ENCODE measurements around the gene BRK1.
A peak's percentile ranks its signal among the peaks of the same experiment; 100 is the strongest.
"Not testable (repeated sequence)": the region's sequence is repeated elsewhere in the genome, so short reads cannot be mapped to it uniquely, and the experiment has no call there.

The BRK1 gene

DNA sequence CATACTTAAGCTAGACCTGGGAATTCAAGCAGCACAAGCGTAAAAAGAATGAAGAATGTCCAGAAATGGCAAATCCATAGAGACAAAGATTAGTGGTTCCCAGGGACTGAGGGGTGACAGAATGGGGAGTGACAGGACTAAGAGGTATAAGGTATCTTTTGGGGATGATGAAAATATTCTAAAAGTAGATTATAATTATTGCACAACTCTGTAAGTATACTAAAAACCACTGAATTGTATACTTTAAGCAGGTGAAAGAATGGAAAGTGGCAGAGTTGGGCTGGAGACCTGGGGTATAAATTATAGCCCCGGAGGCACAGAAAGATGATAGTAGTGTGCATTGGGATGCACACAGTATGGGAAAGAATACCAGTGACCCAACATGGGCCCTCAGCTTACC is 5.6 kb downstream of the BRK1 start:
- Mint-ChIP-seq H3K27me3 (ENCODE audit: low read depth) (no peaks in the 10 kb centered on the region), H3K27ac (no peak overlapping the region), H3K4me1 (ENCODE audit: low read depth) (peaks cover 37% of the 10 kb centered on the region), H3K4me3 (no peak overlapping the region), H3K9me3 (no peaks in the 10 kb centered on the region), H3K36me3 (ENCODE audit: low read depth) (peaks cover 42% of the 10 kb centered on the region)

DNA sequence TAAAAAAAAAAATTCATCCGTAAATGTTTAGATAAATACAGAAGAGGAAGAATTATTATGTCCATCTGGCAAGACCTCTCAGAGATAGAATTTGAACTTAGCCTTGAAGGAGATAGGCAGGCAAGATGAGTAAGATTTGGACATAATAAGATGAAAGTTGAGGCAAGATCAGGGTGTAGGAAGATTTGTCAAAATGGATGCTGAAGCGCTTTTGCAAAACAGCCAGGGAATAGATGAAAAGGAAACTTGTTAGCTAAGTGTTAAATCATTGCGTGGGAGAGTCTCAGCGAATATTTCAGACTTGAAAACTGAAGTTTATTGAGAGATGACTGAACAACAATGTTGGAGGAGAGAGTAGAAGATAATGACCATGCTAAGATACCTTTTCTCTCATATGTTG is 7.2 kb downstream of the BRK1 start:
- Mint-ChIP-seq H3K36me3 (ENCODE audit: low read depth) (peaks cover 48% of the 10 kb centered on the region), H3K27me3 (ENCODE audit: low read depth) (no peaks in the 10 kb centered on the region), H3K27ac (peak overlapping the region; percentile 10), H3K4me3 (no peak overlapping the region), H3K9me3 (no peaks in the 10 kb centered on the region), H3K4me1 (ENCODE audit: low read depth) (peaks cover 28% of the 10 kb centered on the region)

DNA sequence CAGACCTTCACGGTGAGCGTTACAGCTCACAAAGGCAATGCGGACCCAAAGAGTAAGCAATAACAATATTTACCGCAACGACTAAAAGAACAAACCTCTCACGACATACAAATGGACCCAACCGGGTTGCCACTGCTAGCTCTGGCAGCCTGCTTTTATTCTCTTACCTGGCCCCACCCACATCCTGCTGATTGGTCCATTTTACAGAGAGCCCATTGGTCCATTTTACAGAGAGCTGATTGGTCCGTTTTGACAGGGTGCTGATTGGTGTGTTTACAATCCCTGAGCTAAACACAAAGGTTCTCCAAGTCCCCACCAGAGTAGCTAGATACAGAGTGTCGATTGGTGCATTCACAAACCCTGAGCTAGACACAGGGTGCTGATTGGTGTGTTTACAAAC is 20.4 kb downstream of the BRK1 start:
- H3K4me3 Mint-ChIP-seq; H3K27me3 Mint-ChIP-seq (ENCODE audit: low read depth); H3K27ac Mint-ChIP-seq; H3K36me3 Mint-ChIP-seq (ENCODE audit: low read depth); H3K9me3 Mint-ChIP-seq; H3K4me1 Mint-ChIP-seq (ENCODE audit: low read depth): not testable (repeated sequence)

DNA sequence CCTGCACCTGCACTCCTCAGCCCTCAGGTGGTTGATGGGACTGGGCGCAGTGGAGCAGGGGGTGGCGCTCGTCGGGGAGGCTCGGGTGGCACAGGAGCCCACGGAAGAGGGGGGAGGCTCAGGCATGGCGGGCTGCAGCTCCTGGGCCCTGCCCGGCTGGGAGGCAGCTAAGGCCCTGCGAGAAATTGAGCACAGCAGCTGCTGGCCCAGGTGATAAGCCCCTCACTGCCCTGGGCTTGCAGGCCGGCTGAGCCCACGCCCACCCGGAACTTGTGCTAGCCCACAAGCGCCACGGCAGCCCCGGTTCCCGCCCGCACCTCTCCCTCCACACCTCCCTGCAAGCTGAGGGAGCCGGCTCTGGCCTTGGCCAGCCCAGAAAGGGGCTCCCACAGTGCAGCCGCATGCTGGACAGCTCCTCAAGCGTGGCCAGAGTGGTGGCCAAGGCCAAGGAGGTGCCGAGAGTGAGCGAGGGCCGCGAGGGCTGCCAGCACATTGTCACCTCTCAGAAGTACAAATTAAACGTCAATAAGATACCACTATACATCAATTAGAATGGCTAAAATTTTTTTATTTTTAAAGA is 21.0 kb downstream of the BRK1 start:
- no peak overlapping the region for H3K27ac Mint-ChIP-seq
- H3K36me3 Mint-ChIP-seq (ENCODE audit: low read depth), result no peaks in the 10 kb centered on the region
- no peak overlapping the region for H3K4me3 Mint-ChIP-seq
- H3K4me1 Mint-ChIP-seq (ENCODE audit: low read depth), result peaks cover 7% of the 10 kb centered on the region
- no peaks in the 10 kb centered on the region for H3K9me3 Mint-ChIP-seq
- H3K27me3 Mint-ChIP-seq (ENCODE audit: low read depth), result no peaks in the 10 kb centered on the region

DNA sequence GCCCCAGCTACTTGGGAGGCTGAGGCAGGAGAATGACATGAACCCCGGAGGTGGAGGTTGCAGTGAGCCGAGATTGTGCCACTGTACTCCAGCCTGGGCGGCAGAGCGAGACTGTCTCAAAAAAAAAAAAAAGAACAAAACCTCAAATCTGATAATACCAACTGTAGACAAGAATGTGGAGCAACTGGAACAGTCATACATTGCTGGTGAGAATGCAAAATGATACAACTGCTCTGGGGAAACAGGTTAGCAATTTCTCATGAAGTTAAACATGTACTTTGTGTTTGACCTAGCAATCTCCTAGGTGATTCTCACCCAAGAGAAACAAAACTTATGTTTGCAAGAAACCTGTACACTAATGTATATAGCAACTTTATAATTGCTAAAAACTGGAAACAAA is 21.7 kb downstream of the BRK1 start:
- no peak overlapping the region for H3K4me3 Mint-ChIP-seq
- no peak overlapping the region for H3K27ac Mint-ChIP-seq
- H3K27me3 Mint-ChIP-seq (ENCODE audit: low read depth), result no peaks in the 10 kb centered on the region
- no peaks in the 10 kb centered on the region for H3K36me3 Mint-ChIP-seq (ENCODE audit: low read depth)
- peaks cover 7% of the 10 kb centered on the region for H3K4me1 Mint-ChIP-seq (ENCODE audit: low read depth)
- H3K9me3 Mint-ChIP-seq, result no peaks in the 10 kb centered on the region

DNA sequence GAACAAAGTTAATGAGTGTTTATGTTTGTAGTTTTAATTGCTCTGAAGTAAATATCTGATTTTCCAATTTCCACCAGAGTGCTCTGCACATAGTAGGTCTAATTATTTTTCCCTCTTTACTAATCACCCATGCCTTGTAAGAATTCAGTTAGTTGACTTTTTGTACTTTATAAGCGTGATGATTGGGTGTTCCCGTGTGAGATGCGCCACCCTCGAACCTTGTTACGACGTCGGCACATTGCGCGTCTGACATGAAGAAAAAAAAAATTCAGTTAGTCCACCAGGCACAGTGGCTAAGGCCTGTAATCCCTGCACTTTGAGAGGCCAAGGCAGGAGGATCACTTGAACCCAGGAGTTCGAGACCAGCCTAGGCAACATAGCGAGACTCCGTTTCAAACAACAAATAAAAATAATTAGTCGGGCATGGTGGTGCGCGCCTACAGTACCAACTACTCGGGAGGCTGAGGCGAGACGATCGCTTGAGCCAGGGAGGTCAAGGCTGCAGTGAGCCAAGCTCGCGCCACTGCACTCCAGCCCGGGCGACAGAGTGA is 25.6 kb downstream of the BRK1 start:
- Mint-ChIP-seq H3K4me1 (ENCODE audit: low read depth) (peaks cover 15% of the 10 kb centered on the region), H3K27ac (peak overlapping the region; percentile 85), H3K4me3 (peak overlapping the region; percentile 91), H3K27me3 (ENCODE audit: low read depth) (no peaks in the 10 kb centered on the region), H3K9me3 (no peaks in the 10 kb centered on the region), H3K36me3 (ENCODE audit: low read depth) (peaks cover 17% of the 10 kb centered on the region)

DNA sequence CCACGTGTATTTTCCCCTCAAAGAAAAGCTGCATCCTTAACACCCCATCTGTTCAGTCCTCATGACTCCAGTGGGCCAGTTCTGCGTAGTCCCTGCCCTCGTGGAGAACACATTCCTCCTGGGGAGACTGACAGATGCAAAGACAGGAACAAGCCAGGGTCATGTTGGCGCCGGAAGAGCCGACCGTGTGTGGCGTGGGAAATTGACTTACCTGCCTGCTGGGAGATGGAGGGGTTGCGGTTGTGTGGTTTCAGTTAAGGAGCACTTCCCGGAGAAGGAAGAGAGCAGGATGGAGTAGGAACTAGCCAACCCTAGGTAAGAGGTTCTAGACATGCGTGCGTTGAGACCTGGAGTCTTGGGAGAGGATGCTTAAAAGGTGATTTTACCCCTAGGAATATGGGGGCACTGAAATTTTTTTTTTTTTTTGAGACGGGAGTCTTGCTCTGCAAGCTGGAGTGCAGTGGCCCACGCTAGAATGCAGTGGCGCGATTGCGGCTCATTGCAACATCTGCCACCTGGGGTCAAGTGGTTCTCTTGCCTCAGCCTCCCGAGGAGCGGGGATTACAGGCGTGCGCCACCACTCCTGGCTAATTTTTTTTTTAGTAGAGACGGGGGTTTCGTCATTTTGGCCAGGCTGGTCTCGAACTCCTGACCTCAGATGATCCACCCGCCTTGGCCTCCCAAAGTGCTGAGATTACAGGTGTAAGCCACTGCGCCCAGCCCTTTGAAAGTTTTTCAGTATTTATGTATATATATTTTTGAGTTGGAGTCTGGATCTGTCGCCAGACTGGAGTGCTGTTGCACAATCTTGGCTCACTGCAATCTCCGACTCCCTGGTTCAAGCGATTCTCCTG is 27.5 kb downstream of the BRK1 start:
- no peaks in the 10 kb centered on the region for H3K9me3 Mint-ChIP-seq
- H3K36me3 Mint-ChIP-seq (ENCODE audit: low read depth), result peaks cover 22% of the 10 kb centered on the region
- H3K27me3 Mint-ChIP-seq (ENCODE audit: low read depth), result no peaks in the 10 kb centered on the region
- peak overlapping the region; percentile 85 for H3K27ac Mint-ChIP-seq
- H3K4me3 Mint-ChIP-seq, result peak overlapping the region; percentile 91
- H3K4me1 Mint-ChIP-seq (ENCODE audit: low read depth), result peaks cover 21% of the 10 kb centered on the region

DNA sequence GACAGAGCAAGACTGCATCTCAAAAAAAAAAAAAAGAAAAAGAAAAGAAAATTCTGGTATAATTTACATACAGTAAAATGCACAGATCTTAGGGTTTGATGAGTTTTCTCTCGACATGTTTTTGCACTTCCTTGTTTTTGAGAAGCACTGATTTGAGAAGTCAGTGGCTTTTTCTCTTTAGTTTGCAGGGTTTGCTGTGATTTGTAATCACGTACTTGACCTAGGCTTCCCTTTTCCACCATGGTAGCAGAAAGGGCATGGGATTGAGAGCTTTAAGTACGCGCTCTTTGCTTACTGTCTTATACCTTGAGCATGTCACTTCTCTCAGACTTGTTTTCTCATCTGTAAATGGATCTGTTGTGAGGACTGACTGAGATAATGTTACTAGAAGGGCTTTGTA is 30.2 kb downstream of the BRK1 start:
- Mint-ChIP-seq H3K27ac (no peak overlapping the region), H3K27me3 (ENCODE audit: low read depth) (no peaks in the 10 kb centered on the region), H3K4me3 (peak overlapping the region; percentile 67), H3K9me3 (no peaks in the 10 kb centered on the region), H3K36me3 (ENCODE audit: low read depth) (peaks cover 34% of the 10 kb centered on the region), H3K4me1 (ENCODE audit: low read depth) (peaks cover 29% of the 10 kb centered on the region)

DNA sequence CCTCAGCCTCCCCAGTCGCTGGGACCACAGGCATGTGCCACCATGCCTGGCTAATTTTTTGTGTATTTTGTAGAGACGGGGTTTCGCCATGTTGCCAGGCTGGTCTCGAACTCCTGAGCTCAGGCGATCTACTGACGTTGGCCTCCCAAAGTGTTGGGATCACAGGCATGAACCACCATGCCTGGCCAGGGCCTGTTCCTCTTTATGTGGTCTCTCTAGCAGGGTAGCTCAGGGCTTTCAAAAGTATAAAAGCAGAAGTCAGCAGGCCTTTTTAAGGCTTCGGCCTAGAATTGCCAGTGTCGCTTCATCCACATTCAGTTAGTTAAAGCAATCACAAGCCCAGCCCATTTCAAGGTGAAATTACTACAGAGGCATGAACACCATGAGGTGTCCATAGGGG is 33.8 kb downstream of the BRK1 start:
- Mint-ChIP-seq H3K27ac (no peak overlapping the region), H3K36me3 (ENCODE audit: low read depth) (peaks cover 35% of the 10 kb centered on the region), H3K4me3 (no peak overlapping the region), H3K4me1 (ENCODE audit: low read depth) (peaks cover 22% of the 10 kb centered on the region), H3K9me3 (no peaks in the 10 kb centered on the region), H3K27me3 (ENCODE audit: low read depth) (no peaks in the 10 kb centered on the region)

DNA sequence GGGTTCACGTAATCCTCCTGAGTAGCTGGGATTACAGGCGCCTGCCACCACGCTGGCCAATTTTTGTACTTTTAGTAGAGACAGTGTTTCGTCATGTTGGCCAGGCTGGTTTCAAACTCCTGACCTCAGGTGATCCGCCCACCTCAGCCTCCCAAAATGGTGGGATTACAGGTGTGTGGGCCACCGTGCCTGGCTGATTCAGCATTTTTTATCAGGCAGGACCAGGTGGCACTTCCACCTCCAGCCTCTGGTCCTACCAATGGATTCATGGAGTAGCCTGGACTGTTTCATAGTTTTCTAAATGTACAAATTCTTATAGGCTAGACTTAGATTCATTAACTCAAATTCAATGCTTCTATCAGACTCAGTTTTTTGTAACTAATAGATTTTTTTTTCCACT is 35.5 kb downstream of the BRK1 start:
- peaks cover 18% of the 10 kb centered on the region for H3K4me1 Mint-ChIP-seq (ENCODE audit: low read depth)

DNA sequence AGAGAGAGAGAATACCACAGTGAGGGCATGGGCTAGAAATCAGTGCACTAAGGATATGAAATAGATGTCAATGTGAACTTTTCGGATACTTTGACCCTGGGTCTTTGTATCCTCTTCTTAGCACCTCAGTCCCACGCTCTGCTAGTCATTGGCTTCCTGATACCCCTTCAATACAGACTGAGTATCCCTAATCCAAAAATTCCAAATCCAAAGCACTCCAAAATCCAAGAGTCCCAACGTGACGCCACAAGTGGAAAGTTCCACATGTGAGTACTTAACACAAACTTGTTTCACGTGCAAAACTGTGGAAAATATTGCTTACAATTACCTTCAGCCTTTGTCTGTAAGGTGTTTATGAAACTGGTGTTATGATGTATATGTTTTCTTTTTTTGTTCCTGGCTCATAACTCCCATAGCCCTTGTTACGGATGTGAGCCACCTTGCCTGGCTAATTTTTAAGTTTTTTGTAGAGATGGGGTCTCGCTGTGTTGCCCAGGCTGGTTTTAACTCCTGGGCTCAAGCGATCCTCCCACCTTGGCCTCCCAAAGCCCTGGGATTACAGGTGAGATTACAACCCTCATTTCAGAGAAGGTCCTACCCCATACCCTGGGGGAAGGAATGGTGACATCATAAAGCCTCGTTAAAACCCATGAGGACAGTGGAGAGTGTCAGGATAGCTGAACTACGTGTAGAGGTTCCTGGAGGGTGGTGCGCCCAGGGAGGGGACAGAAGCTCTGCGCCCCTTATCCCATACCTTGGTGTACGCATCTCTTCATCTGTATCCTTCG is 39.1 kb downstream of the BRK1 start:
- Mint-ChIP-seq H3K27me3 (ENCODE audit: low read depth) (no peaks in the 10 kb centered on the region), H3K4me3 (no peak overlapping the region), H3K36me3 (ENCODE audit: low read depth) (peaks cover 35% of the 10 kb centered on the region), H3K9me3 (no peaks in the 10 kb centered on the region), H3K4me1 (ENCODE audit: low read depth) (peaks cover 9% of the 10 kb centered on the region), H3K27ac (no peak overlapping the region)

More for the DNA sequence above, 35.5 kb downstream of the BRK1 start:
- no peak overlapping the region for H3K27ac Mint-ChIP-seq
- no peaks in the 10 kb centered on the region for H3K9me3 Mint-ChIP-seq
- H3K36me3 Mint-ChIP-seq (ENCODE audit: low read depth), result peaks cover 41% of the 10 kb centered on the region
- H3K4me3 Mint-ChIP-seq, result no peak overlapping the region
- no peaks in the 10 kb centered on the region for H3K27me3 Mint-ChIP-seq (ENCODE audit: low read depth)

DNA sequence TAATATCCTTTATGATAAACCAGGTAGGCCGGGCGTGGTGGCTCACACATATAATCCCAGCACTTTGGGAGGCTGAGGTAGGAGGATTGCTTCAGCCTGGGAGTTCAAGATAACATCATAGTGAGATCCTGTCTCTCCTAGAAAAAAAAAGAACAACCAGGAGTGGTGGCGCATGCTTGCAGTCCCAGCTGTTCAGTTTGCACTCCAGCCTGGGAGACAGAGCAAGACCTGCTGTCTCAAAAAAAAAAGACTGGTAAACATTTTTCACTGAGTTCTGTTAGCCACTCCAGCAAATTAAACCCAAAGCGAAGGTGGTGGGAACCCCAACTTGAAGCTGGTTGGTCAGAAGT is 39.6 kb downstream of the BRK1 start:
- H3K27ac Mint-ChIP-seq, result no peak overlapping the region
- no peaks in the 10 kb centered on the region for H3K27me3 Mint-ChIP-seq (ENCODE audit: low read depth)
- H3K4me1 Mint-ChIP-seq (ENCODE audit: low read depth), result peaks cover 4% of the 10 kb centered on the region

DNA sequence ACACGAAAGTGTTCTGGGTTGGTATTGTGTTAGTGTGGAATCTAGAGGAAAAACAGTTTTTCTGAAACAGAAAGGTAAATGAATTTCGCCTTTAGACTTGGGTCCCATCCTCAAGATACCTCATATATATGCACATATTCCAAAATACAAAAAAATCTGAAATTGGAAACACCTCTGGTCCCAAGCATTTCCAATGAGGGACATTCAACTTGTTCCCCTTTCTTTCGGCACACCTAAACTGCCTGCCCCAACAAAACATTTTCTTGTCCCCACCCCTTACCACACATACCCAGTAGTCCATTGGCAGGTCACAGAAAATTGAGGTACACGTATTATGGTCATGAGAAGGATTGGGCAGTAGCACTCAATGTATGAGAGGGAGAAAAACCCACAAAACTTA is 40.2 kb downstream of the BRK1 start:
- no peaks in the 10 kb centered on the region for H3K9me3 Mint-ChIP-seq
- no peak overlapping the region for H3K4me3 Mint-ChIP-seq
- peaks cover 28% of the 10 kb centered on the region for H3K36me3 Mint-ChIP-seq (ENCODE audit: low read depth)
- no peak overlapping the region for H3K27ac Mint-ChIP-seq
- peaks cover 4% of the 10 kb centered on the region for H3K4me1 Mint-ChIP-seq (ENCODE audit: low read depth)
- no peaks in the 10 kb centered on the region for H3K27me3 Mint-ChIP-seq (ENCODE audit: low read depth)

More for the DNA sequence above, 39.6 kb downstream of the BRK1 start:
- H3K36me3 Mint-ChIP-seq (ENCODE audit: low read depth), result peaks cover 29% of the 10 kb centered on the region
- H3K4me3 Mint-ChIP-seq, result no peak overlapping the region
- no peaks in the 10 kb centered on the region for H3K9me3 Mint-ChIP-seq

DNA sequence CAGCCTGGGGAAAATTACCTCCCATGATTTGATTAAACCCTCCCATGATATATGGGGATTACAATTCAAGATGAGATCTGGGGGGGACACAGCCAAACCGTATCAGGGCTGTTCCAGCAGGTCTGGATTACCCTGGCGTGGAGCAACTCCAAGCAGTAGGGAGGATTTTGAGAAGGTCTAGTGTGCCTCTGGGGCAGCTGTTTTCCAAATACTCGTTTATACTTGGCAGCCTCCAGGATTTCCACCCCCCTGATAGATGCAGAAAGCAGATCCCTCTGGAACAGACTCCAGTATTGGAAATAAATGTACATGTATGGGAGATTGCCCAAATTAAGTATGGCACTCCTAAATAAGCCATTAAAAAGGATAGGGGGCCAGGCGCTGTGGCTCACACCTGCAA is 41.6 kb downstream of the BRK1 start:
- Mint-ChIP-seq H3K36me3 (ENCODE audit: low read depth) (peaks cover 22% of the 10 kb centered on the region), H3K27me3 (ENCODE audit: low read depth) (no peaks in the 10 kb centered on the region)

DNA sequence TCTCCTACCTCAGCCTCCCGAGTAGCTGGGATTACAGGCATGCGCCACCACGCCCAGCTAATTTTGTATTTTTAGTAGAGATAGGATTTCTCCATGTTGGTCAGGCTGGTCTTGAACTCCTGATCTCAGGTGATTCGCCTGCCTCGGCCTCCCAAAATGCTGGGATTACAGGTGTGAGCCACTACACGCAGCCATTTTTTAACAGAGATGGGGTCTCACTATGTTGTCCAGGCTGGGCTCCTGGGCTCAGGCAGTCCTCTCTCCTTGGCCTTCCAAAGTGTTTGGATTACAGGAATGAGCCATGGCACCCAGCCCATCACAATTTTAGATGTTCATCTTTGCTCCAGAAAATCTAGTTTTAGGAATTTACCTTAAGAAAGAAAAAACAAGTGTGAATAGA is 43.1 kb downstream of the BRK1 start:
- not testable (repeated sequence) for H3K27ac Mint-ChIP-seq; H3K4me3 Mint-ChIP-seq; H3K4me1 Mint-ChIP-seq (ENCODE audit: low read depth); H3K9me3 Mint-ChIP-seq; H3K27me3 Mint-ChIP-seq (ENCODE audit: low read depth)
- peaks cover 20% of the 10 kb centered on the region for H3K36me3 Mint-ChIP-seq (ENCODE audit: low read depth)

More for the DNA sequence above, 41.6 kb downstream of the BRK1 start:
- Mint-ChIP-seq H3K4me1 (ENCODE audit: low read depth) (no peaks in the 10 kb centered on the region), H3K27ac (no peak overlapping the region), H3K9me3 (no peaks in the 10 kb centered on the region), H3K4me3 (no peak overlapping the region)

Data from T-helper 1 cell treated with Interleukin-12 subunit alpha and Interleukin-12 subunit beta and Interleukin-4 antibody, amounts not matched to agents 30 μg/mL and 1 μg/mL, for 36 hours (primary cell).